HG03108 (cell line): ENCODE results near the gene PSTPIP1.

Source experiments
- ATAC-seq: cut with Tn5 transposase; IDR thresholded peaks from one replicate; pipeline ENCODE4 v1.9.1; 2021; ENCODE audit warnings: moderate library complexity; ENCODE audit not compliant: unreplicated experiment

Gene PSTPIP1

GRCh38 chr15:77039217-77039533, 44.2 kb downstream of the PSTPIP1 start:
- ATAC-seq = no peak

DNA sequence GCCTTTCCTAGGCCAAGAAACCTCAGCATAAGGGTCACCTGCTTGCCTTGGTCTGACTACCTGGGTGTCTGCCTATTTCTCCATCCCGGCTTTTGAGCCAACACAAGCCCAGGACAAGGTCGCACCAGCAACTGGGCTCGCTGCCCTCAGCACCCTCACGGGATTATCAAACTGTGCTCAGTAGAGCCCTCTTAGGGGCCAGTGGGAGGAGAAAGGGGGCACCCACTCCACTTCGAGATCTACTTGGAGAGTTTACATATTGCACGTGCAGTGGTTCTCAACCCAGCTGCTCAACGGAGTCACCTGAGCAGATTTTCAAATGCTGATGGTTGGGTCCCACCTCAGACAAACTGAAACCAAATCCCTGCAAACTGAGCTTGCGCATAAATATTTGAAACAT, 44.9 kb downstream of the PSTPIP1 start:
- ATAC-seq = no peak

GRCh38 chr15:77040673-77041072, 45.7 kb downstream of the PSTPIP1 start:
- ATAC-seq = no peak

- no peak for ATAC-seq
These were observed 47.5 kb downstream of the PSTPIP1 start for GRCh38 chr15:77042245-77042919.

- ATAC-seq = no peak
These were observed 48.3 kb downstream of the PSTPIP1 start for GRCh38 chr15:77042955-77043920.

- no peak for ATAC-seq
These were observed 49.5 kb downstream of the PSTPIP1 start for GRCh38 chr15:77044228-77045042.

- ATAC-seq = no peak
These were observed 51.1 kb downstream of the PSTPIP1 start for GRCh38 chr15:77045985-77046384.

GRCh38 chr15:77046704-77047412, 51.9 kb downstream of the PSTPIP1 start:
- ATAC-seq = no peak

DNA sequence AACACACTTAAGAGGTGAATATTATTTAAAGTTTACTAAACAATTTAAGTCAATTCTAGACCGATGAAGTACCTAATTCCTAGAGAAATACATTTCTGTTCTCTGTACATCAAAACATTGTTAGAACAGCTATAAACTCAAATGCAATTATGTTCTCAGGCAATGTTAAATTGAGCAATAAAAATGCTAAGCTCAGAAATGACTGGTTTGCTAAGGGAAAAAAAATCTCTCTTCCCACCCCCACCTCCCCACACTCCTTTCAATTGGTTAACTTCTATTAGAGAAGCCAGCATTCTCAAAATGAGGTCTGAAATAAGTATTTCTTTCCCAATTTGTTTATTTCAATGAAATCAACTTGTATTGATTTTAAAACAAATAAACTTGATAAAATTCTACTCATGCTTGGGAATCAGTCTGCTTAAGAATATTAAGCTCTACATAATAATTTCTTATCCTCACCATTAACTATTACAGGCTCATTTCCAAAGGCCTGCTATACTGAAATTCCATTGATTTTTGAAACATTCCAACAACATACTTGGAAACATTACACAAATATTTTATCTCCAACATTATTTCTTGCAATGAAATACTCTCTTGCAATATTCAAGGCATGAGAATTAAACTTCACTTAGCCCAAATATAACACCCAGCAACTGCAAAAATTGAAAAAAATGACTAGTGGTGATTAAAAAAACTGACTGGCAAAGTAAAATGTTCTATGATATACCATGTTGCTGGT, 53.4 kb downstream of the PSTPIP1 start:
- no peak for ATAC-seq

DNA sequence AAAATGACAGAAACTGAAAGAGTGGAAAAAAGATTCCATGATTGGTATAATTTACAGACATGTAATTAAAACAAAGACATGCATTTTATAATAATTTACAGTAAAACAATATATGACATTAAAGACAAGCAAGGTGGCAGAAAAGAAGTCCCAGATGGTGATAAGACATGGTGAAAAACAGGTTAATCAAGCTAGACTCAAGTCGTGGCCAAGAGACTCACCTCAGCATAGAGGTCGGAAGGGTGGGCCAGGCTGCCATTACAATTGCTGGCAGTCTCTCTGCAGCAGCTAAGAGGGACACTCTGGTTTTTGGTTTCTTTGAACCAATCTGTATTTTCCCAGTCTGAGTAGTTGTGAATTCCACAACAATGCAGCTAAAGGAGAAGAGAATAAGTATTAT, 57.6 kb downstream of the PSTPIP1 start:
- ATAC-seq = no peak

DNA sequence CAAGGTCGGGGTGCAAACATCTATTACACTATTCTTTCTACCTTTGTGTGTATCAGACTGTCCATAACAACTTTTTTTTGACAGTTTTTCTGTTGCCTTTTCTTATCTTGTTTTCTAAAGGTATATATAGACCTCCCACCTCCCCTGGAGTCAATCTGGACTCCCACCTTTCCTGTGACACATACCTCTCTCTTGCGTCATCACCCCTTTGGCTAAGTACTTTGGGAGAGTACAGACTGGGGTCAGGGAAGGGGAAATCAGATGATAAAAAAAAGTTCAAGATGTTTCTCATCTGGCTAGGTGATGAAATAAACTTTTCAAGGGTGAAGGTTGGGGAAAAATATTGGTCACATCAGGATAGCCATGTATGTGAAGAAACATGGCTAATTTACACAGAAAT, 58.8 kb downstream of the PSTPIP1 start:
- no peak for ATAC-seq

GRCh38 chr15:77057072-77057471, 62.1 kb downstream of the PSTPIP1 start:
- no peak for ATAC-seq

- no peak for ATAC-seq
These were observed 62.8 kb downstream of the PSTPIP1 start for GRCh38 chr15:77057685-77058084.

GRCh38 chr15:77058468-77058867, 63.5 kb downstream of the PSTPIP1 start:
- no peak for ATAC-seq

DNA sequence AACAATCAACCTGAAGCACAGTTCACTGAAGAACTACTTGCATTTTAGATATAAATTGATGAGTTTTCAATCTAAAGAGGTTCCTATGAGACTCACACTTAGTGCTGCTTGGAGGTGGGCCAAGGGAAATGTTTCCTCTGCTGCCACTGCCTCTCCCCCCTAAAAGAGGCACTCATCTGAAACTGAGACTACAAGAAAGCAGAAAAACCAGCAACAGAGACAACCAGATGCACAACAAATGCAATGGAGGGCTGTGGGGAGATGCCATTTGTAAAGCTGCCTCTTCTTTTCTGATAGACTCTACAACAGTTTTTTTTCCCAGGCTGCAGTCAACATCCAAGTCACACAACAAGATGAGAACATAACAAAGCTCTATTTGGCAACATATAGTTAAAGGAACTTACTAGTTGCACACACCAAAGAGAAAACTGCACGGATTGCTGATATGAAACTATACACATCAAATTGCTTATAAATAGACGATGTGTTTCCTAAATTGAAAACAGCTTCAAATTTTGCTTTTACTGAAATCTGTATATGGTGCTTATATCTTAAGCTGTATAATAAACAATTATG, 64.9 kb downstream of the PSTPIP1 start:
- ATAC-seq = peak; percentile 63

DNA sequence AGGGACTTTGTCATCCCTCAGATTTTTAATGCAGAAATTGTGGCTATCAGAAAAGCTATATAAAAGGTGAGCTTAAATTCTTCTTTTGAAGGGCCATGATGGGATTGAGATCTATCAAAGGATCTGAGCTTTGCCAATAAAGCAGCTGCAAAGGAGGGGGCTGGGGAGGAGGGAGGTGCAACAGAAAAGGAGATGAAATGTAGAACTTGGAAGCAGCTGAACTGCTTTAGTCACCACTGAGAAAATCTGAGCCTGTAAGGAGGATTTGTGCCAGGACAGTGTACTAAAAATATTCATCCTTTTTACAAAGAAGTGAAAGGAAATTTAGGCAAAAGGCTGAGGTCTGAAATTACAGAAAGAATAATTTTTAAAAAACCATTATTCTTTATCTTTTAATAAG, 65.6 kb downstream of the PSTPIP1 start:
- no peak for ATAC-seq

DNA sequence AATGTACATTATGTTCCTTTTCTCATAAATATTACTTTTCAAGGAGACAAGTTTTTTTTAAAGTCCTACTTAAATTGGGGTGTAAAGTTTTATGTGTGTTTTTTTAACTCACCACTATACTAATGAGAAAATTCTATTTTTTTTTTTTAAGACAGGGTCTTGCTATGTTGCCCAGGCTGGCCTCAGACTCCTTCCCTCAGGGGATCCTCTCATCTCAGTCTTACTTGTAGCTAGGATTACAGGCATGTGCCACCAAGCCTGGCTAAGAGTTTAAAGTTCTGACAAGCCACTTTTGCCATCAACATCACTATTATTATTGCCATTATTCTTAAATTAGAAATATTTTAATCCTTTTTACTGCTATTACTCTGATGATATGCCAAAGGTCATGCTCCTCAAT, 68.3 kb downstream of the PSTPIP1 start:
- ATAC-seq = no peak

GRCh38 chr15:77064063-77064462, 69.1 kb downstream of the PSTPIP1 start:
- no peak for ATAC-seq

GRCh38 chr15:77064539-77065308, 69.8 kb downstream of the PSTPIP1 start:
- ATAC-seq = no peak
